SK-N-SH (cell line): Measurements from ENCODE around the gene BBX.

Source experiments
- EP300 ChIP-seq, 2 experiments: IDR thresholded peaks; 2 replicates each; pipeline versions ENCODE4 v1.4.0 to v1.6.1; 2012; ENCODE audit warnings: borderline replicate concordance in 1 of 2, low read depth in 1 of 2, low read length in 1 of 2
- EZH2phosphoT487 ChIP-seq: fragments of 200-600 bp; sonication (generic); IDR thresholded peaks from 2 replicates; pipeline ENCODE4 v1.6.1; 2017; ENCODE audit warnings: low read depth, mixed run types, mild to moderate bottlenecking, antibody characterized with exemption, moderate library complexity, borderline replicate concordance
- POLR2AphosphoS5 ChIP-seq: IDR thresholded peaks from 2 replicates; pipeline ENCODE4 v1.6.1; 2012; ENCODE audit warnings: low read depth, low read length
- RXRA ChIP-seq: IDR thresholded peaks from 2 replicates; pipeline ENCODE4 v1.4.0; 2012; ENCODE audit warnings: low read depth, mild to moderate bottlenecking, borderline replicate concordance
- SIN3A ChIP-seq: IDR thresholded peaks from 2 replicates; pipeline ENCODE4 v1.6.1; 2012; ENCODE audit warnings: low read depth, mild to moderate bottlenecking, low read length, moderate library complexity, borderline replicate concordance

DNA sequence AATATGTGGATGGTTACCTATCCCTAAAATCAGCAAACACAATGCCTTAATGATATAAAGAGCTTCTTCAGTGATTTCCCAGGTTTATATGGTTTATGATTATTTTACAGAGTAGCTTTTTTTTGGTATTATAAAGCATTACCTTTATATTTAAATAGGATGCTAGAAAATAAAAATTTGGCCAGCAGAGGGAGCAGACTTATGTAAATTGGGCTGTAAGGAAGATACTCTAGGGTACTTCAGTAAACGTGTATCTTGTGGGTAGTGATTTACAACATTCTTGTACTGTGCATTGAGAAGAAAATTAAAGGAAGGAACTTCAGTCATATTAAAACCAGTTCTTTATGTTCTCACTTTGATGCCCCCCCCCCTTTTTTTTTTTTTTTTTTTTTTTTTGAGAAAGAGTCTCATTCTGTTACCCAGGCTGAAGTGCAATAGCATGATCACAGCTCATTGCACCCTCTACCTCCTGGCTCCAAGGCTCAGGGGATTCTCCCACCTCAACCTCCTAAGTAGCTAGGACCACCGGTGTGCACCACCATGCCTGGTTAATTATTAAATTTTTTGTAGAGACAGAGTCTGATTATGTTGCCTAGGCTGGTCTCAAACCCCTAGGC lies 167.9 kb downstream of the BBX start:
- TF ChIP-seq RXRA: no peak
- no peak for TF ChIP-seq SIN3A
- TF ChIP-seq EZH2phosphoT487: no peak
- no peak for TF ChIP-seq POLR2AphosphoS5
- TF ChIP-seq EP300 (IDR thresholded peaks at IDR 0.05; ENCODE audit: borderline replicate concordance in 1 of 2, low read depth in 1 of 2, low read length in 1 of 2): no peak
